ENCODE measurements around the gene USB1.

USB1 gene

GRCh38 chr16:58037365-58038057, 36.3 kb downstream of the USB1 start:
- no peak for DNase-seq

- no peak for DNase-seq
Observed at GRCh38 chr16:58038219-58038641, 37.0 kb downstream of the USB1 start.

GRCh38 chr16:58039829-58040495, 38.8 kb downstream of the USB1 start:
- no peak for DNase-seq

GRCh38 chr16:58040496-58040846, 39.3 kb downstream of the USB1 start:
- DNase-seq: no peak

GRCh38 chr16:58040945-58041627, 39.9 kb downstream of the USB1 start:
- no peak for DNase-seq

- no peak for DNase-seq
Observed at GRCh38 chr16:58041628-58041955, 40.4 kb downstream of the USB1 start.

GRCh38 chr16:58042001-58042885, 41.0 kb downstream of the USB1 start:
- no peak for DNase-seq

- DNase-seq: no peak
Observed at GRCh38 chr16:58042886-58043515, 41.8 kb downstream of the USB1 start.

- DNase-seq: no peak
Observed at GRCh38 chr16:58043571-58044155, 42.5 kb downstream of the USB1 start.

GRCh38 chr16:58044266-58045019, 43.2 kb downstream of the USB1 start:
- no peak for DNase-seq

GRCh38 chr16:58045096-58045495, 43.9 kb downstream of the USB1 start:
- DNase-seq: no peak

- DNase-seq: no peak
Observed at GRCh38 chr16:58046054-58046881, 45.1 kb downstream of the USB1 start.

- DNase-seq: no peak
Observed at GRCh38 chr16:58046936-58047335, 45.7 kb downstream of the USB1 start.

GRCh38 chr16:58047557-58048348, 46.5 kb downstream of the USB1 start:
- no peak for DNase-seq

- no peak for DNase-seq
Observed at GRCh38 chr16:58048494-58049231, 47.5 kb downstream of the USB1 start.

GRCh38 chr16:58049232-58050185, 48.3 kb downstream of the USB1 start:
- DNase-seq: no peak

- no peak for DNase-seq
Observed at GRCh38 chr16:58051296-58051695, 50.1 kb downstream of the USB1 start.

Measured in activated naive CD4-positive, alpha-beta T cell treated with Interleukin-2 at 50 U/mL for 16 hours (primary cell).